Stimulated activated CD8-positive, alpha-beta memory T cell treated with anti-CD3 and anti-CD28 coated beads, Interleukin-2, amount 100 ng/mL, for 48 hours (primary cell): Measurements from ENCODE around the gene ZFAND2A.
"Not testable (repeated sequence)": the region's sequence is repeated elsewhere in the genome, so short reads cannot be mapped to it uniquely, and the experiment has no call there.

Experiments
- DNase-seq, 2 donors: peaks; one replicate each; pipeline ENCODE4 v3.0.0-alpha.2; 2020; ENCODE audit warnings: low read depth in 2 of 2

The ZFAND2A gene

GRCh38 chr7:1124816-1125602 is 35.0 kb downstream of the ZFAND2A start:
- no peak for DNase-seq

DNA sequence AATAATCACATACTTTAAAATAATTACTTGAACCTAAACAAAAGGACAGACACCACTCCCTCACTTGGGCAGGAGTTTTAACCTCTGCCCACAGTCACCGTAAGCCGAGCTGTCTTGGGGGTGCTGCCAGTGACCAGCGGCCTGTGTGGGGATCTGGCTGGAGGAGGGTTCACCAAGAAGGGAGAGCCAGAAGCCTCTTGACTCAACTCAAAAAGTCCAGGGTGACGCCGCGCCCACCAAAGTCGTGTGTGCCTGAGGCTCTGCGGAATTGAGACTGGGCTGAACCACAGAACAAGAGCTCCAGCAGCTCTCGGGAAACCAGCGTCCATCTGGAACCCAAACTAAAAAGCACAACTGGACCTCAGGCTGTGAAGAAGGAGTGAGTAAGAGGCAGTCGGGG is 35.8 kb downstream of the ZFAND2A start:
- DNase-seq: no peak

- DNase-seq: no peak
These were observed 36.3 kb downstream of the ZFAND2A start for GRCh38 chr7:1123715-1124114.

GRCh38 chr7:1122832-1123501 is 37.0 kb downstream of the ZFAND2A start:
- no peak for DNase-seq

- DNase-seq: no peak
These were observed 37.8 kb downstream of the ZFAND2A start for GRCh38 chr7:1121886-1122831.

- no peak for DNase-seq
These were observed 38.5 kb downstream of the ZFAND2A start for GRCh38 chr7:1121476-1121875.

- DNase-seq: no peak
These were observed 39.2 kb downstream of the ZFAND2A start for GRCh38 chr7:1120791-1121190.

DNA sequence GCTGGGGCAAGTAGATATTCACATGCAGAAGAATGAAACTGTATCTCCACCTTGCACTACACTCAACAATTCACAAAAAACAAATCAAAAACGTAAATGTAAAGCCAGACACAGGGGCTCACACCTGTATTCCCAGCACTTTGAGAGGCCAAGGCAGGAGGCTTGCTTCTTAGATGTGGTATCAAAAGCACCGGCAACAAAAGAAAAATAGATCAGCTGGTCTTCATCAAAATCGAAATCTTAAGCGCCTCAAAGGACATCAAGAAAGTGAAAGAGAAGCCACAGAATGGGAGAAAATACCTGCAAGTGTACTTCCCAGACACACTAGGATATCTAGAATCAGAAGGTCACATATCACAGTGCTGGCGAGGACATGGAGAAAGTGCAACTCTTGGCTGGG is 40.8 kb downstream of the ZFAND2A start:
- no peak for DNase-seq

- no peak for DNase-seq
These were observed 42.6 kb downstream of the ZFAND2A start for GRCh38 chr7:1117321-1117928.

- not testable (repeated sequence) for DNase-seq
These were observed 43.5 kb downstream of the ZFAND2A start for GRCh38 chr7:1116383-1117008.

DNA sequence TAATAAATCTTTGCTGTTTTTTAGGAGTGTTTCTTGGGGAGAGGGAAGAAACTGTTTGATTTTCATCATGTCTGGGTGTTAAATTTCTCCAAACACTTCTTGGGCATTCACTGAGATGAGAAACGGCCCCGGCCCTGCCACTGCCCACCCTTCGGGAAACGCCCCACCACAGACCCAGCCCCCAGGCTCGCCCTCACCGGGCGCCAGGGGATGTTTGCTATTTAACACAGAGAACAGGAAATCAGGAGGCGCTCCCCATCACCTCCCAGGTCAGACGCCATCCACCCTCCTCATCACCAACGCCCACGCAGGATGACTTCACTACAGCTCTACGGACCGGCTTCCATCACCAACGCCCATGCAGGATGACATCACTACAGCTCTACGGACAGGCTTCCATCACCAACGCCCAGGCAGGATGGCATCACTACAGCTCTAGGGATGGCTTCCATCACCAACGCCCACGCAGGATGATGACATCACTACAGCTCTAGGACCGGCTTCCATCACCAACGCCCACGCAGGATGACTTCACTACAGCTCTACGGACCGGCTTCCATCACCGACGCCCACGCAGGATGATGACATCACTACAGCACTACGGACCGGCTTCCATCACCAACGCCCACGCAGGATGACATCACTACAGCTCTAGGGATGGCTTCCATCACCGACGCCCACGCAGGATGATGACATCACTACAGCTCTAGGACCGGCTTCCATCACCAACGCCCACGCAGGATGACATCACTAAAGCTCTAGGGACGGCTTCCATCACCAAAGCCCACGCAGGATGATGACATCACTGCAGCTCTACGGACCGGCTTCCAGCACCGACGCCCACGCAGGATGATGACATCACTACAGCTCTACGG is 44.6 kb downstream of the ZFAND2A start:
- not testable (repeated sequence) for DNase-seq

- no peak for DNase-seq
These were observed 45.5 kb downstream of the ZFAND2A start for GRCh38 chr7:1114505-1114904.

GRCh38 chr7:1114088-1114487 is 45.9 kb downstream of the ZFAND2A start:
- no peak for DNase-seq

DNA sequence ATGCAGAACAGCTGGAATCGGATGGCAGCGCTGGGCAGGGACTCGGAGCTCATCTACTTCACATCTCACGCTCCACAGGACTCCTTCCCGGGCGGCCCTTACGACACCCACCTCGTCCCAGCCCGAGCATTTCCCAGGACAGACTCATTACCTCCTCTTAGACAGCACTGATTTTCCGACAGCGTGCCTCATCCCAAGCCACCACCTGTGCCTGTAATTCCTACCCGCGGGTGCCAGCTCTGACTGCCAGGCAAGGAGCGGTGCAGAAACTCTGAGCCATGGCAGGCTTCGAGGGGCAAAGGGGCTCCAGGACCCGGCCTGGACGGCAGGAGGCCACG is 46.5 kb downstream of the ZFAND2A start:
- no peak for DNase-seq

- DNase-seq: no peak
These were observed 47.1 kb downstream of the ZFAND2A start for GRCh38 chr7:1112625-1113547.

DNA sequence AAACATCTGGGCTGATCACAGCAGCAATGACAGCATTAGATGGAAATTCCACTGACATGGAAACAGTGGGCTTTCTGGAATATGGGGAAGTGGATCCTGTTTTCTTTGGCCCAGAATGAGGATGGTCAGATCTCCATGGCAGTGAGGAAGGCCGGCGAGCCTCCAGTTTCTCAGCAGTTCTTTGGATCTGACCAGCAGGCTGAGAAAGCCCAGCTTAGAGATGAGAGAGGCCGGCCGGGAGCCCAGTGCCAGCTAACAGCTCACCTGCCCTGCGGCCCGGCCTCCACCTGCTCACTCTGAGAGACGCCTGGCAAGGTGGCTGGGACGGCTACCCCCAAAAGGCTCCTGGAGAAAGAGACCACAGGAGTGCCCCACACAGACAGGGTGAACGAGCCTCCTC is 47.9 kb downstream of the ZFAND2A start:
- no peak for DNase-seq

GRCh38 chr7:1111156-1111555 is 48.8 kb downstream of the ZFAND2A start:
- no peak for DNase-seq

DNA sequence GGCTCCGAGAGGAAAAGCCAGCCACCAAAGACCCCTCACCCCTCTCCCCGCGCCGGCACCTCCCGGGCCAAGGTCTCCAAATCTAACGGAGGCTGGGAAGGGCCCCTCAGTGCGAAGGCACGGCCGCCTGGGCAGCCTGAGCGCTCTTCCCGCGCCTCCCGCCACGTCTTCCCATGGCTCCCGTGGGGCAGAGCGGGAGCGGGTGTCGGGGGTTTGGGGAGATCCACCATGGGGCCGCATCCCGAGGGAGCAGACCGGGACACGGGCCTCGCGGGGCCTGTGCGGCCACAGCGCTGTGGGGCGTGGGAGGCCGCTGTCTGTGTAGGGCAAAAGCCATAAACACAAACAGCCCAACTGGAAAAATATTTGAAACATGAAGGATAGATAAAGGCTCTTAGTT is 49.6 kb downstream of the ZFAND2A start:
- no peak for DNase-seq

DNA sequence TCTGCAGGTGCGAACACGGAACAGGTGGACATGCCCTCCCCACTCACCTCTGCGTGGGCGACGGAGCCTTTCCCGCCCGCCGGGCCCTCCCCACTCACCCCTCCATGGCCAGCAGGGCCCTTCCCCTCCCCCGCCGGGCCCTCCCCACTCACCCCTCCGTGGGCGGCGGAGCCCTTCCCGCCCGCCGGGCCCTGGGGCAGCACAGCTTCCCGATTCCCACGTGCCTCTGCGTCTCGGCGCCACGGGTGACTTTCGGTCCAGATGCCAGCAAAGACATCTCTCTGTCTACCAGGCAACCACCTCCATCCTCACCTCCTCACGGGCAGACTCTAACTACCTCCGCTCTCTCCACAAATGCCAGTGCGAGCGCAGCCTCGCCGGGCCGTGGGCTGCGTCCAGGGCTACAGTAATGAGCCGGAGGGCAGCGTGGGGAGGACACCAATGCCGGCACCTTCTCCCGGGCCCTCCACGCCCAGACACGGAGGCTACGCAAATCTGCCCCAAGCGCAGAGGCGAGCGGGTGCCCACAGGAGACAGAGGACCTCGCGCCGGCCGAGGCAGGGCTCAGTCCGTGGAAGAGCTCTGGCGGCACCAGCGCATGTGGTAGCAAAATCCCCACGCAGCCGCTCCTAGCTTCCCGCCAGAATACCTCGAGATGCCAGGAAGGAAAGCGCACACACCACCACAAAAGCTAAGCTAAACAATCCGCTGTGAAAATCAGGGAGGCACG is 50.2 kb downstream of the ZFAND2A start:
- no peak for DNase-seq
